Body of pancreas (tissue), 4 donors: ENCODE results near the gene ADAMTS1.

Experiments
- POLR2A ChIP-seq, 3 donors: fragments of 450-650 bp; IDR thresholded peaks; one replicate each; pipeline ENCODE4 v1.6.1; 2016; ENCODE audit warnings: antibody characterized with exemption in 3 of 3, mild to moderate bottlenecking in 2 of 3
- TF ChIP-seq, protein P1 (sequence below), 7 experiments: fragments of 450-650 bp in 4 of 7; fragments of 200-600 bp in 3 of 7; sonication (generic) in 3 of 7; IDR thresholded peaks; one replicate each; pipeline ENCODE4 v1.5.1; 2016 to 2019; ENCODE audit warnings: antibody characterized with exemption in 7 of 7

DNA sequence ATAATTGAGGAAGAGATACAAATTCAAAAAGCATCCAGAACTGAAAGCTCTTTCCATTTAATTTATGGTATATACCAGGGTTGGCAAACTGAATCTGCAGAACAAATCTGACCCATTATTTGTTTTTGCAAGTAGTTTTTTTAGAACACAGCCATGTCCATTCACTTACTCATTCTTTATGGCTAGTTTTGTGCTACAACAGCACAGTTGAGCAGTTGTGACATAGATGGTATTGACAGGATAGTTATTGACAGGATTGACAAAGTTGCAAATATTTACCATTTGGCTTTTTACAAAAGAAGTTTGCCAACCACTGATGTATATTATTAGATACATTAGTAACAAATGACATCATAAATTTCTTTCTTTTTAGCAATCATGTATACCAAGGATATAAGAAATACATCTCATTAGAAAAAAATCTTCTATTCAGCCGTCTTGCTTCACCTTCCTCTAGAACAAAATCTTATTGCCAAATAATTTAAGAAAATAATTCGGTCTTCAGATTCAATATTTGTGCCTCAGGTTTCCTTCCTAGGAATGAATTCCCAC lies 9.4 kb downstream of the ADAMTS1 start:
- TF ChIP-seq, protein P1, sequence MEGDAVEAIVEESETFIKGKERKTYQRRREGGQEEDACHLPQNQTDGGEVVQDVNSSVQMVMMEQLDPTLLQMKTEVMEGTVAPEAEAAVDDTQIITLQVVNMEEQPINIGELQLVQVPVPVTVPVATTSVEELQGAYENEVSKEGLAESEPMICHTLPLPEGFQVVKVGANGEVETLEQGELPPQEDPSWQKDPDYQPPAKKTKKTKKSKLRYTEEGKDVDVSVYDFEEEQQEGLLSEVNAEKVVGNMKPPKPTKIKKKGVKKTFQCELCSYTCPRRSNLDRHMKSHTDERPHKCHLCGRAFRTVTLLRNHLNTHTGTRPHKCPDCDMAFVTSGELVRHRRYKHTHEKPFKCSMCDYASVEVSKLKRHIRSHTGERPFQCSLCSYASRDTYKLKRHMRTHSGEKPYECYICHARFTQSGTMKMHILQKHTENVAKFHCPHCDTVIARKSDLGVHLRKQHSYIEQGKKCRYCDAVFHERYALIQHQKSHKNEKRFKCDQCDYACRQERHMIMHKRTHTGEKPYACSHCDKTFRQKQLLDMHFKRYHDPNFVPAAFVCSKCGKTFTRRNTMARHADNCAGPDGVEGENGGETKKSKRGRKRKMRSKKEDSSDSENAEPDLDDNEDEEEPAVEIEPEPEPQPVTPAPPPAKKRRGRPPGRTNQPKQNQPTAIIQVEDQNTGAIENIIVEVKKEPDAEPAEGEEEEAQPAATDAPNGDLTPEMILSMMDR (IDR thresholded peaks at IDR 0.05), result no peak
- TF ChIP-seq POLR2A (IDR thresholded peaks at IDR 0.05), result no peak
